Right atrium auricular region (tissue), 2 donors: Measurements from ENCODE around the gene MYH16. TPM values are rescaled to one million over a fixed set of nuclear protein-coding genes. Genes with fewer than 3 reads are reported as not detected.

Experiments
- DNase-seq: peaks from one replicate; pipeline ENCODE4 v3.0.0-alpha.2; 2019; ENCODE audit warnings: low spot score
- H3K27ac ChIP-seq, 2 donors: fragments of 200-600 bp; sonication (generic); 1 replicate in 1 of 2; 2 replicates in 1 of 2; pipeline ENCODE4 v1.5.1; 2016 to 2019
- H3K27me3 ChIP-seq, 2 donors: fragments of 200-600 bp; sonication (generic); one replicate each; pipeline versions ENCODE4 v1.5.1 to v1.6.0; 2017 to 2019
- H3K36me3 ChIP-seq: fragments of 200-600 bp; sonication (generic); one replicate; pipeline ENCODE4 v1.5.1; 2016
- H3K4me1 ChIP-seq, 2 donors: fragments of 200-600 bp; sonication (generic); one replicate each; pipeline versions ENCODE4 v1.5.1 to v1.6.0; 2017 to 2019
- H3K4me3 ChIP-seq, 2 donors: fragments of 200-600 bp; sonication (generic); 1 replicate in 1 of 2; 2 replicates in 1 of 2; pipeline ENCODE4 v1.5.1; 2017 to 2019; ENCODE audit warnings: mild to moderate bottlenecking in 1 of 2, moderate library complexity in 1 of 2
- H3K9me3 ChIP-seq, 2 donors: fragments of 200-600 bp; sonication (generic); one replicate each; pipeline ENCODE4 v1.5.1; 2019
- total RNA-seq, 2 donors: library from RNA; depleted of rRNA; stranded (reverse); fragments of >200 nt; gene quantifications; one replicate each; pipeline ENCODE4 v1.1.0, GENCODE V29; 2016
- TF ChIP-seq, protein P1 (sequence below), 2 donors: fragments of 200-600 bp; sonication (generic); IDR thresholded peaks; one replicate each; pipeline ENCODE4 v1.5.1; 2019; ENCODE audit warnings: antibody characterized with exemption in 2 of 2

The MYH16 gene
- total RNA-seq, 2 donors from 2014 or later: not detected

DNA sequence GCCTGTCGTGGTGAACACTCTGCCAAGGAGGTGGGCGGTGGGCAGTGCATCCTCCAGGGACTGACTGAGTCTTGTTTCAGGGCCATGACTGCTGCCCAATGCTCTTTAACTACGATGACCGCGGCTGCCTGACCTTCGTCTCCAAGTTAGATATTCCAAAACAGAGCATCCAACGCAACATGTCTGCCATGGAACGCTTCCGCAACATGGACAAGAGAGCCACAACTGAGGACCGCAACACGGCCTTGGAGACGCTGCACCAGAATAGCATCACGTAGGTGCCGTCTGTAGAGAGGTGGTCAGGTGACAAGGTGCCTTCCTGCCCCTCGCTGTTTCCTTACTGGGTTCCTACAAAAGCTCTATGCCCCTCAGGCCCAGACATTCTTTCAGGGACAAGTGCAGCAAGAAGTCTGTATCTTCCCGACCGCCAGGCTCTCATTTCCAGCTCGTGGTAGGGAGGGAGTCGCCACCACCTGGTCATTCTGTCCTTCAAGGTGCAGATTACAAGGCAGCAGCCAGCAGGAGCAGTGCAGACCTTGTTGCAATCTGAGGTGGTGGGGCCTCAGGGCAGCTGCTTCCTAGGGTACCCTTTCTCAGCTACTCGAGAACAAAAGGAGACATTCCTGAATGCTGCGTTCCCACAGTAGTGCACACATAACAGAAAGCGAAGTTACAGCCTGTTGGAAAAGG lies 87.0 kb downstream of the MYH16 start:
- TF ChIP-seq, protein P1, sequence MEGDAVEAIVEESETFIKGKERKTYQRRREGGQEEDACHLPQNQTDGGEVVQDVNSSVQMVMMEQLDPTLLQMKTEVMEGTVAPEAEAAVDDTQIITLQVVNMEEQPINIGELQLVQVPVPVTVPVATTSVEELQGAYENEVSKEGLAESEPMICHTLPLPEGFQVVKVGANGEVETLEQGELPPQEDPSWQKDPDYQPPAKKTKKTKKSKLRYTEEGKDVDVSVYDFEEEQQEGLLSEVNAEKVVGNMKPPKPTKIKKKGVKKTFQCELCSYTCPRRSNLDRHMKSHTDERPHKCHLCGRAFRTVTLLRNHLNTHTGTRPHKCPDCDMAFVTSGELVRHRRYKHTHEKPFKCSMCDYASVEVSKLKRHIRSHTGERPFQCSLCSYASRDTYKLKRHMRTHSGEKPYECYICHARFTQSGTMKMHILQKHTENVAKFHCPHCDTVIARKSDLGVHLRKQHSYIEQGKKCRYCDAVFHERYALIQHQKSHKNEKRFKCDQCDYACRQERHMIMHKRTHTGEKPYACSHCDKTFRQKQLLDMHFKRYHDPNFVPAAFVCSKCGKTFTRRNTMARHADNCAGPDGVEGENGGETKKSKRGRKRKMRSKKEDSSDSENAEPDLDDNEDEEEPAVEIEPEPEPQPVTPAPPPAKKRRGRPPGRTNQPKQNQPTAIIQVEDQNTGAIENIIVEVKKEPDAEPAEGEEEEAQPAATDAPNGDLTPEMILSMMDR (IDR thresholded peaks at IDR 0.05): no peak
- Histone ChIP-seq H3K4me3 (no peak overlapping the region), H3K27ac (no peak overlapping the region), H3K9me3 (no peaks in the 10 kb centered on the region), H3K36me3 (peaks cover 95% of the 10 kb centered on the region), H3K27me3 (no peaks in the 10 kb centered on the region), H3K4me1 (no peaks in the 10 kb centered on the region)
- no peak for DNase-seq

Other genes with a start within 250 kb of the MYH16 start
- 10 to 100 TPM in 1 of 2 donors, 1 to 10 TPM in 1; 9.0 to 14.3 TPM for gene SMURF1, start 128.7 kb upstream of the MYH16 start, total RNA-seq
- not detected for gene KPNA7, start 64.7 kb upstream of the MYH16 start, total RNA-seq
- 100 to 1,000 TPM; 108 to 117 TPM for gene ARPC1A, start 53.1 kb downstream of the MYH16 start, total RNA-seq
- 100 to 1,000 TPM in 1 of 2 donors, 10 to 100 TPM in 1; 53.0 to 115 TPM for gene ARPC1B, start 101.9 kb downstream of the MYH16 start, total RNA-seq
- gene PDAP1, start 135.8 kb downstream of the MYH16 start, total RNA-seq: 10 to 100 TPM; 70.9 to 93.3 TPM
- 10 to 100 TPM; 36.7 to 57.0 TPM for gene BUD31, start 136.1 kb downstream of the MYH16 start, total RNA-seq
- 1 to 10 TPM; 4.6 to 5.3 TPM for gene PTCD1, start 166.0 kb downstream of the MYH16 start, total RNA-seq
- 10 to 100 TPM; 12.4 to 18.8 TPM for gene CPSF4, start 166.1 kb downstream of the MYH16 start, total RNA-seq
- gene ATP5MF, start 193.3 kb downstream of the MYH16 start, total RNA-seq: 1,000 to 10,000 TPM; 2,443 to 2,651 TPM
- gene ZNF789, start 200.1 kb downstream of the MYH16 start, total RNA-seq: 1 to 10 TPM in 1 of 2 donors, under 1 TPM in 1; 0.48 to 2.6 TPM
- gene ZNF394, start 227.4 kb downstream of the MYH16 start, total RNA-seq: 10 to 100 TPM; 10.8 to 20.2 TPM
- 1 to 10 TPM; 5.4 to 6.3 TPM for gene ZKSCAN5, start 231.8 kb downstream of the MYH16 start, total RNA-seq